Fibroblast of lung (primary cell): ENCODE data around the gene MRNIP. TPM values are rescaled to one million over a fixed set of nuclear protein-coding genes. Genes with fewer than 3 reads are reported as not detected.
"Not testable (repeated sequence)": the region's sequence is repeated elsewhere in the genome, so short reads cannot be mapped to it uniquely, and the experiment has no call there.

Experiments used
- DNase-seq, 2 donors: peaks; one replicate each; pipeline versions ENCODE4 v3.0.0 to v3.0.0-alpha.2; 2010; ENCODE audit warnings: low read depth in 2 of 2
- H2AFZ ChIP-seq: 2 replicates; pipeline ENCODE4 v1.5.1; 2012; ENCODE audit warnings: low read length, control low read depth, inconsistent platforms
- H3K27ac ChIP-seq: 2 replicates; pipeline ENCODE4 v1.5.1; 2011; ENCODE audit warnings: low read length, control low read depth; ENCODE audit not compliant: insufficient read depth
- H3K27me3 ChIP-seq: 2 replicates; pipeline ENCODE4 v1.5.1; 2011; ENCODE audit warnings: mild to moderate bottlenecking, low read length; ENCODE audit not compliant: control insufficient read depth, insufficient read depth
- H3K36me3 ChIP-seq: 2 replicates; pipeline ENCODE4 v1.5.1; 2011; ENCODE audit warnings: low read length; ENCODE audit not compliant: control insufficient read depth, insufficient read depth
- H3K4me1 ChIP-seq: 2 replicates; pipeline ENCODE4 v1.5.1; 2011; ENCODE audit warnings: low read length; ENCODE audit not compliant: control insufficient read depth, insufficient read depth; ENCODE audit errors: extremely low read depth
- H3K4me2 ChIP-seq: 2 replicates; pipeline ENCODE4 v1.5.1; 2011; ENCODE audit warnings: low read length, control low read depth; ENCODE audit not compliant: insufficient read depth; ENCODE audit errors: extremely low read depth
- H3K4me3 ChIP-seq, 4 experiments: fragments of 200-600 bp in 1 of 4; sonication (generic) in 1 of 4; replicated peaks in 1 of 4; 2 replicates each; pipeline ENCODE4 v1.5.1; 2011 to 2016; ENCODE audit warnings: low read length in 4 of 4, low read depth in 3 of 4, mild to moderate bottlenecking in 3 of 4, control low read depth in 2 of 4, inconsistent platforms in 1 of 4, mixed read lengths in 1 of 4; ENCODE audit not compliant: insufficient read depth in 1 of 4; ENCODE audit errors: control extremely low read depth in 1 of 4
- H3K79me2 ChIP-seq: 2 replicates; pipeline ENCODE4 v1.5.1; 2012; ENCODE audit warnings: mild to moderate bottlenecking, low read length, inconsistent platforms; ENCODE audit not compliant: control insufficient read depth, insufficient read depth
- H3K9ac ChIP-seq: 2 replicates; pipeline ENCODE4 v1.5.1; 2011; ENCODE audit warnings: mild to moderate bottlenecking, low read length, control low read depth; ENCODE audit not compliant: insufficient read depth
- H3K9me3 ChIP-seq: 2 replicates; pipeline ENCODE4 v1.5.1; 2012; ENCODE audit warnings: low read depth, low read length; ENCODE audit not compliant: control insufficient read depth, insufficient read depth
- H4K20me1 ChIP-seq: 2 replicates; pipeline ENCODE4 v1.5.1; 2011; ENCODE audit warnings: low read length; ENCODE audit not compliant: control insufficient read depth, insufficient read depth; ENCODE audit errors: extremely low read depth
- EZH2 ChIP-seq: IDR thresholded peaks from 2 replicates; pipeline ENCODE4 v1.5.1; 2012; ENCODE audit warnings: low read length, control low read depth, mild to moderate bottlenecking; ENCODE audit errors: missing control alignments
- polyA plus RNA-seq, 2 donors: library from polyadenylated mRNA; depleted of rRNA in 1 of 2; stranded (reverse) in 1 of 2; unstranded in 1 of 2; fragments of >200 nt; gene quantifications; 2 replicates each; pipeline ENCODE4 v1.2.1, GENCODE V29; 2011 to 2012; ENCODE audit warnings: missing spikeins in 1 of 2
- total RNA-seq: library from RNA; depleted of rRNA; stranded (reverse); fragments of >200 nt; gene quantifications from 2 replicates; pipeline ENCODE4 v1.2.1, GENCODE V29; 2014
- TF ChIP-seq, protein P1 (sequence below), 2 donors: IDR thresholded peaks in 1 of 2; conservative IDR thresholded peaks in 1 of 2; 1 replicate in 1 of 2; 2 replicates in 1 of 2; pipeline ENCODE4 v1.5.1; 2011 to 2012; ENCODE audit warnings: low read length in 2 of 2, control low read depth in 1 of 2, inconsistent platforms in 1 of 2, low read depth in 1 of 2, mild to moderate bottlenecking in 1 of 2

MRNIP gene
- total and polyA plus RNA-seq, 2 donors (not counting 1 experiment from before 2014, with no cell fraction given): 8.6 to 21.0 TPM

- Histone ChIP-seq H3K27ac (peak overlapping the region; percentile 14), H3K79me2 (peaks cover 4% of the 10 kb centered on the region), H2AFZ (no peak overlapping the region), H3K4me3 (no peak overlapping the region), H3K9me3 (no peaks in the 10 kb centered on the region), H4K20me1 (peaks cover 2% of the 10 kb centered on the region), H3K4me2 (no peak overlapping the region), H3K27me3 (no peaks in the 10 kb centered on the region), H3K36me3 (peaks cover 40% of the 10 kb centered on the region), H3K9ac (no peak overlapping the region), H3K4me1 (peaks cover 4% of the 10 kb centered on the region)
- DNase-seq: no peak
- TF ChIP-seq EZH2: no peak
- TF ChIP-seq, protein P1, sequence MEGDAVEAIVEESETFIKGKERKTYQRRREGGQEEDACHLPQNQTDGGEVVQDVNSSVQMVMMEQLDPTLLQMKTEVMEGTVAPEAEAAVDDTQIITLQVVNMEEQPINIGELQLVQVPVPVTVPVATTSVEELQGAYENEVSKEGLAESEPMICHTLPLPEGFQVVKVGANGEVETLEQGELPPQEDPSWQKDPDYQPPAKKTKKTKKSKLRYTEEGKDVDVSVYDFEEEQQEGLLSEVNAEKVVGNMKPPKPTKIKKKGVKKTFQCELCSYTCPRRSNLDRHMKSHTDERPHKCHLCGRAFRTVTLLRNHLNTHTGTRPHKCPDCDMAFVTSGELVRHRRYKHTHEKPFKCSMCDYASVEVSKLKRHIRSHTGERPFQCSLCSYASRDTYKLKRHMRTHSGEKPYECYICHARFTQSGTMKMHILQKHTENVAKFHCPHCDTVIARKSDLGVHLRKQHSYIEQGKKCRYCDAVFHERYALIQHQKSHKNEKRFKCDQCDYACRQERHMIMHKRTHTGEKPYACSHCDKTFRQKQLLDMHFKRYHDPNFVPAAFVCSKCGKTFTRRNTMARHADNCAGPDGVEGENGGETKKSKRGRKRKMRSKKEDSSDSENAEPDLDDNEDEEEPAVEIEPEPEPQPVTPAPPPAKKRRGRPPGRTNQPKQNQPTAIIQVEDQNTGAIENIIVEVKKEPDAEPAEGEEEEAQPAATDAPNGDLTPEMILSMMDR (conservative IDR thresholded peaks at IDR 0.05 in 1 of 2, IDR thresholded peaks at IDR 0.05 in 1 of 2; ENCODE audit: low read depth in 1 of 2, low read length in 2 of 2): no peak
Measured at GRCh38 chr5:179837076-179838011, 21.3 kb downstream of the MRNIP start.

DNA sequence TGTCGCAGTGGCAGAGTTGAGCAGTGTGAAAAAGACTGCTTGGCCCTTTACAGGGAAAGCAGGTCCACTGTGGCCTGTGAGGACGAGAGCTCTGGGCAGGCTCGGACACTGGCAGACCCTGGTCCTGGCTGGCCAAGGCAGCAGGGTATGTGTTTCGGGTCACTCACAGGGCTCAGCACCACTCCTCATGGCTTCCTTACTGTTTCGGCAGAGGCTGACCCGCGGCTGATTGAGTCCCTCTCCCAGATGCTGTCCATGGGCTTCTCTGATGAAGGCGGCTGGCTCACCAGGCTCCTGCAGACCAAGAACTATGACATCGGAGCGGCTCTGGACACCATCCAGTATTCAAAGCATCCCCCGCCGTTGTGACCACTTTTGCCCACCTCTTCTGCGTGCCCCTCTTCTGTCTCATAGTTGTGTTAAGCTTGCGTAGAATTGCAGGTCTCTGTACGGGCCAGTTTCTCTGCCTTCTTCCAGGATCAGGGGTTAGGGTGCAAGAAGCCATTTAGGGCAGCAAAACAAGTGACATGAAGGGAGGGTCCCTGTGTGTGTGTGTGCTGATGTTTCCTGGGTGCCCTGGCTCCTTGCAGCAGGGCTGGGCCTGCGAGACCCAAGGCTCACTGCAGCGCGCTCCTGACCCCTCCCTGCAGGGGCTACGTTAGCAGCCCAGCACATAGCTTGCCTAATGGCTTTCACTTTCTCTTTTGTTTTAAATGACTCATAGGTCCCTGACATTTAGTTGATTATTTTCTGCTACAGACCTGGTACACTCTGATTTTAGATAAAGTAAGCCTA, 22.2 kb downstream of the MRNIP start:
- no peak for TF ChIP-seq EZH2
- TF ChIP-seq, protein P1 (conservative IDR thresholded peaks at IDR 0.05 in 1 of 2, IDR thresholded peaks at IDR 0.05 in 1 of 2; ENCODE audit: low read depth in 1 of 2, low read length in 2 of 2): no peak
- Histone ChIP-seq H3K4me2 (no peak overlapping the region), H3K27me3 (no peaks in the 10 kb centered on the region), H3K27ac (peak overlapping the region; percentile 38), H3K9ac (no peak overlapping the region), H2AFZ (no peak overlapping the region), H3K79me2 (peaks cover 4% of the 10 kb centered on the region), H3K36me3 (peaks cover 45% of the 10 kb centered on the region), H3K9me3 (no peaks in the 10 kb centered on the region), H4K20me1 (peaks cover 2% of the 10 kb centered on the region), H3K4me3 (no peak overlapping the region), H3K4me1 (peaks cover 4% of the 10 kb centered on the region)
- peak; percentile 41 to 70 for DNase-seq

- not testable (repeated sequence) for H3K4me3 ChIP-seq, H3K27ac ChIP-seq, H4K20me1 ChIP-seq, H3K4me1 ChIP-seq, H3K4me2 ChIP-seq, H3K9me3 ChIP-seq, H3K27me3 ChIP-seq, H3K79me2 ChIP-seq, H2AFZ ChIP-seq, DNase-seq, H3K9ac ChIP-seq
- peaks cover 45% of the 10 kb centered on the region for H3K36me3 ChIP-seq
Measured at GRCh38 chr5:179834871-179835270, 23.7 kb downstream of the MRNIP start.
